ENCODE measurements around the gene DMRTC2. TPM values are rescaled to one million over a fixed set of nuclear protein-coding genes. Genes with fewer than 3 reads are reported as not detected.

DMRTC2 gene
- total and polyA plus RNA-seq, 2 of the 8 experiments (the other 6 are each of a cell fraction or from before 2014, with no cell fraction given), result not detected

DNA sequence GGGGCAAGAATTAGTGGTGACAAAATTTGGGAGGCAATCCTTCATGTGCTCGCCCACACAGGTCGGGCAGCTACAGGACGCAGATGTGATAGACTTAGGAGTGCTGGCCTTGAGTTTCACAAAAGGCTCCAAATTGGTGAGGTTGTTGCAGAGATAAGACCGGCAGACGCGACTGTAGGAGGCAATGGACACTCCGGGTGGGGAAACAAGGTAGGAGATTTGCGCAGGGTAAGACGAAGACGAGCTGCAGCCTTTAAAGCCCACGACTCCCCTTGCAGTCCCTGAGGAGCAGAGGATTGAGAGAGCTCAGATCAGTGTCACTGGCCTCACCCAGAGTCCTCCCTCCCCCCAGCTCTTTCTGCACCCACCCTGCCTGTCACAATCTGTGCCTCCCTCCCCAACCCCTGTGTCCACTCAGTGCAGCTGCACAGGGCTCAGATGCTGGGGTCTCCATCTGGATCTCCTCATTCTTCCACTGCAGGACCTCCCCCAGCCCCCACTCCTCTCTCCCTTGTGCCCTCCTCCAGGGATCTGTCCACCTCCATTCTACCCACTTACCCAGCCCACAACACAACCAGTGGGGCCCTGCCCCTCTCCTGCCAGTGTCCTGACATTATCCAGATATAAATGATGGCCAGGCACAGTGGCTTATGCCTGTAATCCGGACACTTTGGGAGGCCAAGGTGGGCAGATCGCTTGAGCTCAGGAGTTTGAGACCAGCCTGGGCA lies 6.7 kb upstream of the DMRTC2 start (continued):
- no peak for TF ChIP-seq SRF (IDR thresholded peaks at IDR 0.05; ENCODE audit: low read depth, low read length)
- no peak for TF ChIP-seq TCF12 (IDR thresholded peaks at IDR 0.05; ENCODE audit: low read depth, low read length)
- TF ChIP-seq SIX5 (IDR thresholded peaks at IDR 0.05; ENCODE audit: low read depth, low read length), result no peak
- no peak for TF ChIP-seq POLR2A (IDR thresholded peaks at IDR 0.05; ENCODE audit: control extremely low read depth in 1 of 2, low read depth in 2 of 2, low read length in 2 of 2)
